ENCODE measurements around the gene SSH2.

GRCh38 chr17:29791336-29792080 is 138.5 kb downstream of the SSH2 start:
- TF ChIP-seq, protein P1, sequence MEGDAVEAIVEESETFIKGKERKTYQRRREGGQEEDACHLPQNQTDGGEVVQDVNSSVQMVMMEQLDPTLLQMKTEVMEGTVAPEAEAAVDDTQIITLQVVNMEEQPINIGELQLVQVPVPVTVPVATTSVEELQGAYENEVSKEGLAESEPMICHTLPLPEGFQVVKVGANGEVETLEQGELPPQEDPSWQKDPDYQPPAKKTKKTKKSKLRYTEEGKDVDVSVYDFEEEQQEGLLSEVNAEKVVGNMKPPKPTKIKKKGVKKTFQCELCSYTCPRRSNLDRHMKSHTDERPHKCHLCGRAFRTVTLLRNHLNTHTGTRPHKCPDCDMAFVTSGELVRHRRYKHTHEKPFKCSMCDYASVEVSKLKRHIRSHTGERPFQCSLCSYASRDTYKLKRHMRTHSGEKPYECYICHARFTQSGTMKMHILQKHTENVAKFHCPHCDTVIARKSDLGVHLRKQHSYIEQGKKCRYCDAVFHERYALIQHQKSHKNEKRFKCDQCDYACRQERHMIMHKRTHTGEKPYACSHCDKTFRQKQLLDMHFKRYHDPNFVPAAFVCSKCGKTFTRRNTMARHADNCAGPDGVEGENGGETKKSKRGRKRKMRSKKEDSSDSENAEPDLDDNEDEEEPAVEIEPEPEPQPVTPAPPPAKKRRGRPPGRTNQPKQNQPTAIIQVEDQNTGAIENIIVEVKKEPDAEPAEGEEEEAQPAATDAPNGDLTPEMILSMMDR (IDR thresholded peaks at IDR 0.05; ENCODE audit: insufficient read depth, low read length, poor library complexity, severe bottlenecking): no peak
- no peak for TF ChIP-seq EZH2phosphoT487 (conservative IDR thresholded peaks at IDR 0.05; ENCODE audit: low read length)

Data from SU-DHL-6 (cell line).